Placental epithelial cell (primary cell): ENCODE results near the gene FBXO24. TPM values are rescaled to one million over a fixed set of nuclear protein-coding genes. Genes with fewer than 3 reads are reported as not detected.

ENCODE experiments used
- small RNA-seq: library from RNA; depleted of rRNA; stranded (forward); fragments of <200 nt; gene quantifications from one replicate; pipeline ENCODE3, GENCODE V24; 2012
- total RNA-seq: library from RNA; depleted of rRNA; stranded (reverse); fragments of >200 nt; gene quantifications from 2 replicates; pipeline ENCODE4 v1.2.3, GENCODE V29; 2012

Gene FBXO24, protein sequence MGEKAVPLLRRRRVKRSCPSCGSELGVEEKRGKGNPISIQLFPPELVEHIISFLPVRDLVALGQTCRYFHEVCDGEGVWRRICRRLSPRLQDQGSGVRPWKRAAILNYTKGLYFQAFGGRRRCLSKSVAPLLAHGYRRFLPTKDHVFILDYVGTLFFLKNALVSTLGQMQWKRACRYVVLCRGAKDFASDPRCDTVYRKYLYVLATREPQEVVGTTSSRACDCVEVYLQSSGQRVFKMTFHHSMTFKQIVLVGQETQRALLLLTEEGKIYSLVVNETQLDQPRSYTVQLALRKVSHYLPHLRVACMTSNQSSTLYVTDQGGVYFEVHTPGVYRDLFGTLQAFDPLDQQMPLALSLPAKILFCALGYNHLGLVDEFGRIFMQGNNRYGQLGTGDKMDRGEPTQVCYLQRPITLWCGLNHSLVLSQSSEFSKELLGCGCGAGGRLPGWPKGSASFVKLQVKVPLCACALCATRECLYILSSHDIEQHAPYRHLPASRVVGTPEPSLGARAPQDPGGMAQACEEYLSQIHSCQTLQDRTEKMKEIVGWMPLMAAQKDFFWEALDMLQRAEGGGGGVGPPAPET
- 0.39 and 0.54 TPM in 2 replicates for total RNA-seq

DNA sequence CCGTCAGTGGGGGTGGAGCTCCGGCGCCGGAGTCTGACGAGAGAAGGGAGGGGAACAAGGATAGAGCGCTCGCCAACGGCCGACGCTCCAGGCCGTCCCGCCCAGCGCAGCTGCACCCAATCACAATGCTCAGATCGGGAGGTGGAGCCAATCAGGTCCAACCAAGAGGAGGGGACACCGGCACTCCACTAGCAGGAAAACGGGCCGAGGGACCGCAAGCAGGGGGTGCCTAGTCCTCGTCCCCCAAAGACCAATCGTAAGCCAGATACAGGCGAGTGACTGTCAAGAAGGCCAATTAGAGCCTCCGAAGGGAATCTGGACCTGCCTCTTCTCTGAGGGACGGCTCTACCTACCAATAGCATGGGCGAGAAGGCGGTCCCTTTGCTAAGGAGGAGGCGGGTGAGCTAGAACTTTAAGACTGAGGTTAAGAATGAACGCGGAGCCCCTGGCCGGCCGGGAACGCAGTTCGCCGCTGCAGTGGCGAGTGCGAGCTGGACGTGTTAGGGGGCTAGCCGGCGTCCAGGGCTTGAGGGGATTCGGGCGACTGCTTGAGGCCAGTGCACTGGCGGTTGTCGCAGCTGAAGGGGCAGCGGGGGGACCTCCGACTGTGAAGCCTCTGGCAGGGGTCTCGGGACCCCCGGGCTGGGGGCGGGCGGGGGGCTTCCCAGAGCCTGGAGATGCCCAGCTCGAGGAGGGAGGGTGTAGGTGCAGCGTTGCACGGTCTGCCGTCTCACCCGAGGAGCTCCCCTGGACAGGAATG is at the start of gene FBXO24:
TSS of gene FBXO24 (plus strand) at position 63 of the 760 bp plus-strand sequence. CDS start at position 361, 298 bp downstream.

DNA sequence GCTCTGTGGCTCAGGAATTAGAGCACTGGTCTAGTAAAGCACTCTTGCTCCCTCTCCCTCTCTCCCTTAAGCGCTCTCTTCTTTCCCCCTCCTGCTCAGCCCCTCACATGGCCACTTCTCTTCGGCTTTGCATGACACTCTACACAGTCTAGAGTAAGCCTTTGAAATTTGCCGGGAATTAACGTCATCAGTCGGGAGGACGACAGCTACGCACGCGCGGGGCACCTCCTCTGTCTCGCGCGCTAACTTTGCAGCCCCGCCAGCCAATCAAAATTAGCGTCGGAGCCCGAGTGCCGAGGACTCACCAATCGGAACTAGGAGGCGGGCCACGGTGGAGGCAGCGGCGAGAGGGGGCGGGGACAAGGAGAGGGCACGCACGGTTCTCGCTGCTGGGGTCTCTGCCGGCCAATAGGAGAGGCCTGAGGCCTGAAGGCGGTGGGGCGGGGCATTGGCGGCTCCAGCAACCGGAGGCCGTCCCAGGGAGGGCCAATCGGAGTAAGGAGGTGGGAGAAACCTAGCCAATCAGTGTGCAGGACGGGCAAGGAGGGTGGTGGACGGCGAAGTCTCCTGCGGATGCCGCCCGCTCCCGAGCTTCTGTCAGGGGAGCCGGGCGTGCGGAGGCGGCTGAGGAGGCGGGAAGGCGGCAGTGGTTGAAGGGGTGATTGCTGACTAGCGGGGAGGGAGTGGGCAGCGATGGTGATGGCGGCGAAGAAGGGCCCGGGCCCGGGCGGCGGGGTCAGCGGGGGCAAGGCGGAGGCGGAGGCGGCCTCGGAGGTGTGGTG is 47.3 kb upstream of the FBXO24 start, which contains the start of gene AGFG2:
TSS of gene AGFG2 (plus strand) at position 550 of the 782 bp plus-strand sequence. CDS start at position 694, 144 bp downstream.

DNA sequence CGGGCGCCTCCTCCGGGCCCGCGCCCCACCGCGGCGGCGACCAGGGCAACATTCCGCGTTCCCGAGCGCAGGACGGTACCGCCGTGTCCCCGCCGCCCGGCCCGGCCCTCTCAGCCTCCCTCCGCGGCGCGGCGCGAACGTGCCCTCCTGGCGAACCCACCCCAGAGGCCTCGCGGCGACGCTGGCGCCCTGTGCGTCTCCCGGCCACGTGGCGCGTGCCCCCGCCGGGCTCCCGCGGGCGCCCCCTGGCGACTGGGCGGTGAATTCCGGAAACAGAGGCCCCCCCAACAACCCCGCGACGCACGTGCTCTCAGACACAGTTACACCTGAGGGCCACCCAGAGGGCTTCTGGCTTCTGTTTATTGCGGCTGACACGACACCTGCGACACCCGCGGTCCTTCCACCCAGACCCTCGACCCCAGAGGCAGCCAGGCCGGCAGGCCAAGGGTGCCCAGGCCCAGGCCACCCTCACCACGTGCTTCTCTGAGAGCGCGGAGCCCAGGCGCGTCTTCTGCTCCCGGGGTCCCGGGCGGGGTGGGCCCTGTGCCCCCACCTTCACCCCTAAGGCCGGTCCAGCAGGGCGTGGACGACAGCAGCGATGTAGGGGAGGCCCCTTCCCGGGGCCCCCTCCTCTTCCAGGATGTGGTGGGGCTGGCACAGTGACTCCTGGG is 12.3 kb upstream of the FBXO24 start, which contains the start of gene SAP25:
TSS of gene SAP25 (minus strand) at position 210 of the 671 bp plus-strand sequence. CDS start at position 52, 158 bp downstream.

DNA sequence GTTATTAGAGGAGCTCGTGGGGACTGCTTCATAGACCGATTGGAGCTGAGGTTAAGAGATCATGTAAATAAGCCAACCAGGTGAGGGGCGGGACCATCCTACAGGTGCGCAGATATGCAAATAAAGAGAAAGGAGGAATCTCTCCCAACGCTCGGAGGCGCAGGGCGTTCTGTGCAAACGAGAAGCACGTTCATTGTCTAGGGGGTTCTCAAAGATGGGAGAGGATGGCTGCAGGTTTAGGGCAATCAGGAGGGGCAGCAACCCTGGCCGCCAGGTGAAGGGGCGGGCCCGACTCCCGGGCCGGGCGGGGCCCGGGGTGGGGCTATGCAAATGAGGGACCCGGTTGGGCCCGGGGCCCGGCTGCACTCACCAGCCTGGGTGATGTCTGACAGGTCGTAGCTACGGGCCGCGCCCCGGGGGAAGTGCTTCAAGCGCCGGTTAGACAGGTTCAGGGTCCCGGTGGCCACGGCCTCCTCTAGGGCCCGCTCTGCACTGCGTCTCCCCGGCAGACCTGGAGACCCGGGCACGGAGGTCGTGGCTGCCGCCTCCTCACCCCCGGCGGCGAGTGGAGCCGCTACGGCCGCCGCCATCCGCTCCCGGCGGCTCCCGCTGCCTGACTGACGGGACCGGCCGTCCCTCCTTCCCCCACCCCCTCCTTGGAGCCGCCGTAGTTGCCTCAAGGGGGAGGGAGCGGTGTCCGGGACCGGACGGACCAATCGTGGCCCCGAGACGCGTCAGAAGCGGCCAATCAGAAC is 440 bp upstream of the FBXO24 start, which contains the start of gene LRCH4:
TSS of gene LRCH4 (minus strand) at position 619 of the 755 bp plus-strand sequence. CDS start at position 590, 29 bp downstream.

DNA sequence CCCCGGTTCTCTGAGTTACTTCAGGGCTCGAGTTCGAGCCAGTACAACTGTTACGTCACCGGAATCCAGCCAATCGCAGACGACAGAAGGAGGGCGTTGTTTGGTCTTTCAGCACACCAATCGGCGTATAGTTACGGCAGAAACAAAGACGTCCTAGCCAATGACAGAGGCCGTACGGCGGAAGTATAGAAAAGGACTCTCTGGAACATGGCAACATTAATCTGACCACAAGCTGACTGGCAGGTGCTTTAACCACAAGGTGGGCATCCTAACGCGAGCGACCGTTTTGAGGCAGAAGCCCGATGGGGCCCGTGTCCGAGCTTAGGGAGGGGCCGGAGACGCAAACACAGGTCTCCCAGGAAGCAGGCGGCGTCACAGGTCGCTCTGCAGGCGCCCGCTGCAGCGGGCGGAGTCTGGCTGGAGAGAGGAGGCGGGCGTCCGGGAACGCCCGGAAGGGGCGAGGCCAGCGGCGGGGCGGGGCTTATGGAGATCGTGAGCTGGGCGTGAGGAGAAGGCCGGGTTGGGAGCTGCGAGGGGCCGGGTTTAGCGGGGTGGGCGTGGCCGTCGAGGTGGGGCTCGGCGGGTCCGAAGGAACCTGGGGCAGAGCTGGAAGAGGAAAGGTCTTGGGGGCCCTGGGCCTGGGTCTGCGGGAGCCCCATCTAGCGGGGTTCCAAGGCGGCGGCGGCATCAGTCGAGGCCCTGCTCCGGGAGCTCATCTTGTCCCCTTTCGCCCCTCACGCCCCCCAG is 26.0 kb downstream of the FBXO24 start, which contains the start of gene MOSPD3:
TSS of gene MOSPD3 (plus strand) at position 558 of the 747 bp plus-strand sequence. CDS start 252 bp downstream, outside the sequence.

DNA sequence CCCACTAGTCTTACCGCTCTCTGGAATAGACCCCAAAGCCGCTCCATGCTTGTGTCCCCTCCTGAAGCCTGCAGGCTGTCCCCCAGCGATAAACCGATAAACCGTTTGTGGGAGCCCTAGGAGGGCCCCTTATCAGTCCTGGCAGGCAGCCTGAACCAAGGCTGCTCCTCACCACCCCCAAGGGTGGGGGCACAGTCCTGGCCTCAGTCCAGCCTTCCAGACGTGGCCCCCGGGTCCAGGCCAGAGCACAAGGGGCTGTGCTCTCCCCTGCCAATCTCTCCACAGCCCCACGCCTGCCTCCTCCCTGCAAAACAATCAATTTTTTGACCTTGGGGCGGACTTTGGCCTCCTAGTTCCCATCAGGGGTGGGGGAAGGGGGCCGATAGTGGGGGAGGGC is 55.3 kb downstream of the FBXO24 start, which contains the start of gene TFR2:
TSS of gene TFR2 (minus strand) at position 90 of the 397 bp plus-strand sequence. CDS start at position 47, 43 bp downstream.

Small RNAs within 50 kb of the gene (small RNA-seq; reads per million reads assigned to genes)
- not detected for gene SAP25

Other genes starting within 250 kb of the FBXO24 start
- 12.5 and 14.1 TPM in 2 replicates for gene PILRB, start 228.2 kb upstream of the FBXO24 start, total RNA-seq
- gene PILRA, start 212.8 kb upstream of the FBXO24 start, total RNA-seq: under 0.01 and 0.22 TPM in 2 replicates
- 1.6 and 4.3 TPM in 2 replicates for gene ZCWPW1, start 157.6 kb upstream of the FBXO24 start, total RNA-seq
- 34.1 and 47.5 TPM in 2 replicates for gene MEPCE, start 156.5 kb upstream of the FBXO24 start, total RNA-seq
- gene PPP1R35, start 149.8 kb upstream of the FBXO24 start, total RNA-seq: 6.3 and 12.5 TPM in 2 replicates
- 0.87 and 1.2 TPM in 2 replicates for gene SPACDR, start 122.1 kb upstream of the FBXO24 start, total RNA-seq
- gene TSC22D4, start 107.1 kb upstream of the FBXO24 start, total RNA-seq: 23.5 and 29.4 TPM in 2 replicates
- gene NYAP1, start 102.4 kb upstream of the FBXO24 start, total RNA-seq: 0.87 and 2.0 TPM in 2 replicates
- gene AGFG2, start 47.1 kb upstream of the FBXO24 start, total RNA-seq: 11.8 and 20.2 TPM in 2 replicates
- 0.79 TPM in 1 of 2 replicates, not detected in the other for gene SAP25, start 12.4 kb upstream of the FBXO24 start, total RNA-seq
- 19.6 and 52.1 TPM in 2 replicates for gene LRCH4, start 199 bp upstream of the FBXO24 start, total RNA-seq
- gene PCOLCE, start 16.0 kb downstream of the FBXO24 start, total RNA-seq: 2.7 and 9.8 TPM in 2 replicates
- 13.6 and 20.4 TPM in 2 replicates for gene MOSPD3, start 26.2 kb downstream of the FBXO24 start, total RNA-seq
- 1.2 and 1.7 TPM in 2 replicates for gene TFR2, start 55.2 kb downstream of the FBXO24 start, total RNA-seq
- not detected in 2 replicates for gene ACTL6B, start 70.1 kb downstream of the FBXO24 start, total RNA-seq
- 110 and 162 TPM in 2 replicates for gene GNB2, start 87.4 kb downstream of the FBXO24 start, total RNA-seq
- gene GIGYF1, start 107.9 kb downstream of the FBXO24 start, total RNA-seq: 23.4 and 30.2 TPM in 2 replicates
- 30.6 and 40.0 TPM in 2 replicates for gene POP7, start 119.8 kb downstream of the FBXO24 start, total RNA-seq
- 0.22 and 0.39 TPM in 2 replicates for gene EPO, start 134.1 kb downstream of the FBXO24 start, total RNA-seq
- not detected in 2 replicates for gene ZAN, start 147.3 kb downstream of the FBXO24 start, total RNA-seq
- 172 and 189 TPM in 2 replicates for gene EPHB4, start 241.2 kb downstream of the FBXO24 start, total RNA-seq